Measurements from ENCODE around the gene HNF4A.
"Not testable (repeated sequence)": the region's sequence is repeated elsewhere in the genome, so short reads cannot be mapped to it uniquely, and the experiment has no call there.

HNF4A gene

DNA sequence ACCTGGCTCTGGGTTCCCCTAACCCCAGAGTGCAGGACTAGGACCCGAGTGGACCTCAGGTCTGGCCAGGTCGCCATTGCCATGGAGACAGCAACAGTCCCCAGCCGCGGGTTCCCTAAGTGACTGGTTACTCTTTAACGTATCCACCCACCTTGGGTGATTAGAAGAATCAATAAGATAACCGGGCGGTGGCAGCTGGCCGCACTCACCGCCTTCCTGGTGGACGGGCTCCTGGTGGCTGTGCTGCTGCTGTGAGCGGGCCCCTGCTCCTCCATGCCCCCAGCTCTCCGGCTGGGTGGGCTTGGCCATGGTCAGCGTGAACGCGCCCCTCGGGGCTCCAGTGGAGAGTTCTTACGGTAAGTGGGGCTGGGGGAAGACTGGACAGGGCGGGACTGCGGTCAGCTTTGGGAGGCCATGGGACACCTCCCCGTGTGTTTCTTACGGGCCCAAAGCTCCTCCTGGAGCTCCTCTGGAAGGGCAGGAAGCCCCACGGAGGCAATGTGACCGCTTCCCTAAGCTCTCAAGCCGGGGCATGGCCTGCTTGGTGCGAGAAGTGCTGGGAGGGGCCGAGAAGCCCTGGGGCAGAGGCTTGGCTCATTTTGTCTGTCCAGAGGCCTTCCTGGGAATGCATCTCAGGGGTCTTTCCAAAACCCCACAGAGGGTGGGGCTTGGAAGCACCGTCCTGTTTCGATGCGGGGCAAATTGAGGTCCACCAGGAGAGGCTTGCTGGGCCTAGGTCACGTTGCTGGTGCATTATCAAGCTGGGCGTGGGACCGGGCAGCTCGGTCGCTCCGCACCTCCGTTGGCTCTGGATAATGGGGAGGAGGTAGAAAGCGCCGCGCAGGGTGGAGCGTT is at the start of gene HNF4A:
TSS of gene HNF4A (plus strand) at position 202 of the 855 bp plus-strand sequence. CDS start at position 308, 106 bp downstream.
- DNase-seq (ENCODE audit: low read depth) = no peak
- no peak within 1 kb of the TSS for H3K4me3 ChIP-seq (ENCODE audit: low read depth, low read length)

DNA sequence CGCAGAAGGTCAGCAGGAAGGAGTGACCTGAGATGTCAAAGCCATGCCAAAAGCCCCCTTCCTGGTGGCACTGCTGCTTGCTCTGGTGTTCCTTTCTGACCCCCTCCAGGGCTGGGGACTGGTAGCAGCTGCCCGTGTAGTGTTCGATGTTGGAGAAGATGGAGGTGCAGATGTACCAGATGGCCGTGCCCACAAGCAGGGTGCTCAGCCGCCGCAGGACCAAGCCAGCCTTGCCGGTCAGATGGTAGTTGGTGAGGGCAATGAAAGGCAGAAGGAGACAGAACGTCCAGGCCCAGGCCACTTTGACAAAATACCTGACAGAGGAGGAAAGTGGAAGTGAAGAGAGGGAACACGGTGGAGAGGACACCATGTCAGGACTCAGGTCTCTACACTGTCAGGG is 48.6 kb upstream of the HNF4A start:
- no peak for DNase-seq (ENCODE audit: low read depth)
- no peak overlapping the region for H3K4me3 ChIP-seq (ENCODE audit: low read depth, low read length)

DNA sequence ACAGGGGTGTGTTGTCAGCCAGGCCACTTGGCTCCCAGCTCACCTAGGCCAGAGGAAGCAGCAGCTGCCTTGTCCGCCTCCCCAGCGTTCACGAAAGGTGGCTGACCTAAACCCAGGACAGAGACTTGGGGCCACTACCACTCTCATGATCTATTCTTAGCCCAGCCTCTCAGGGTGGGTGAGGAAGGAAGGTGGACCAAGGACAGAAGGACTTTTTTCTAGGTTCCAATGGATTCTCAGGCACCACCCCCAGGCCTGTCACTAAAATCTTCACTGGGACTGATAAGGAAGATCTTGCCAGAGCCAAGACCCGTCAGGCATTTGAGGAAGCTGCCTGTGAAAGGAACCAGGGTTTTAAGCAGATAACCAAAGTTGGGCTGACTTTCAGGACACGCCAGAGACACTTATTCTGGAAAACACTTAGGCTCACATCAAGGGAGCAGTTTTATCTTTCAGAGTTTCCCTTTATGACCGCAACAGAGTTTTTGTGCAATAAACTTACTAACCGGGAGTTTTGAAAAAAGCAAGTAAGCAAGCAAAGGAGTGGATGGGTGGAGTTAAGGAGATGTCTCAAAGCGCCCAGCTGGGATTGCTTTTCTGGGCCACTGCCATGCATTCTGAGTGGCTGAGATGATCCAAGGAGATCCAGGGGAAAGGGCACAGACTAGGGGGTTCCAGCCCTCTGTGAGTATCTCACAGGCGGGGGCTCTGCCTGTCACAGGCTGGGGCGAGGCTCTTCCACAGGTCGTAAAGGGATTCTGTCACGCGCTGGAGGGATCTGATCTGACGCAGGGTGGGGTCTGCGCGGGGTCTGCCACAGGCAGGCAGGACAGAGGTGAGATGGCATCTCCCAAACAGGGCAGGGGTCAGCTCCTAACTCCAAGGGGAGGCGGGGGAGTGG is 45.5 kb upstream of the HNF4A start:
- peak; percentile 36 for DNase-seq (ENCODE audit: low read depth)

DNA sequence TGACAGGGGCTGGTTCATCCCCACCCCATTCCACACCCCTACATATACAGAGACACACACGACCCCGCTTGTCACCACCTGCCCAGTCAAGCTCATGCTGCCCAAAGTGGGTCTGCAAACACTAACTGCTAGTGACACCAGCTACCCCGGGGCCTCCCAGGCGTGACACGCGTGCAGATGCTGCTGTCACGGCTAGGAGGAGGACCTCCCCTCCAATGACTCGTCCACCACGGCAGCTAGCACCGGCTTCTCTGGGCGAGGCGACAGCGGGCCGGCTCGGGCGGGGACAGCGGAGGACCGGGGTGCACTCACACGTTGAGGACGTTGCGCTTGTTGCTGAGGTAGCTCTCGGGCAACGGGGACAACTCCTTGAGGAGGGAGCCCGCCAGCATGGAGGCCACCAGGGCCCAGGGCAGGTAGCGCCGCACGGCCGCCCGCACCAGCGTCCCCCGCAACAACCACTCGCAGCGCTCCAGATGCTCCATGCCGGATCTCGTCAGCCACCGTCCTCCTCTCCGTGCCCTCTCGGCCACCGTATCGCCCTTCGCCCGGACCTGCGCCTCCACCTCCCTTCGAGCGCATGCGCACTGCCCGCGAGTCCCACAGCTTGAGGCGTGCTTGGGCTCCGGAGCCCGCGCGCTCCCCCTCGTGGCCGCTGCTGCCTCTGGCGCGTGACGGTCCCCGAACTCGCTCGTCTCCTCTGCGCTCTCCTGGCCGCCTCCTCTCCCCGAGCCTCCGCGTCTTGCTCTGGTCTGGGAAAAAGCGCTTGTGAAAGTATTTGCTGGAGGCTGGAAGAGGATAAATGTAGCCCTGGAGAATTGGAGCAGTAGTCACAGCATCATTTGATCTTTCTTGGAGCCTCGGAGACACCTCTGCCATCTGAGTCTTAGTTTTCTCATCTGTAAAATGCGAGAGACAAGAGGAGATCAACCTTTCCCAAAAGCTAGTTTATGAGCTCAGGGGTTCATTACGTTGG is 44.5 kb upstream of the HNF4A start, which contains the start of gene FITM2:
TSS of gene FITM2 (minus strand) at position 539 of the 976 bp plus-strand sequence. CDS start at position 485, 54 bp downstream.
- H3K4me3 ChIP-seq (ENCODE audit: low read depth, low read length) = peak within 1 kb of the TSS; percentile 82
- peak; percentile 91 for DNase-seq (ENCODE audit: low read depth)

More for the DNA sequence above, 45.5 kb upstream of the HNF4A start:
- peak overlapping the region; percentile 82 for H3K4me3 ChIP-seq (ENCODE audit: low read depth, low read length)

DNA sequence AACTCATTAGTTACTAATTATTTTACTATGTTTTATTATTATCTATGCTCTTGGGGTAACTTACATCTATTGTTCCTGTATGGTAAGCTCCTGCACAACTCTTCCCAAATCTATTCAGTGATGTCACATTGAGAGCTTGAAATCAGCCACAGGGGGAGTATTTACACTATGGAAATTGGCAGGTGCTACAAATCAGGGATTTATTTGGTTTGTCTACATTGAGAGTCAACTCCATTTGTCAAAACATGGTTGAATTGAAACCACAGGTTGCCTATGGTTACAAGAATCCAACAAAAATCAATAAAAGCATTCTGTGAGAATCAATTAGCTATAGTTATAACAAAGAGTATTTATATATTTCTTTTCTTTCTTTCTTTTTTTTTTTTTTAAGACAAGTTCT is 40.6 kb upstream of the HNF4A start:
- DNase-seq (ENCODE audit: low read depth) = no peak
- H3K4me3 ChIP-seq (ENCODE audit: low read depth, low read length) = no peak overlapping the region

DNA sequence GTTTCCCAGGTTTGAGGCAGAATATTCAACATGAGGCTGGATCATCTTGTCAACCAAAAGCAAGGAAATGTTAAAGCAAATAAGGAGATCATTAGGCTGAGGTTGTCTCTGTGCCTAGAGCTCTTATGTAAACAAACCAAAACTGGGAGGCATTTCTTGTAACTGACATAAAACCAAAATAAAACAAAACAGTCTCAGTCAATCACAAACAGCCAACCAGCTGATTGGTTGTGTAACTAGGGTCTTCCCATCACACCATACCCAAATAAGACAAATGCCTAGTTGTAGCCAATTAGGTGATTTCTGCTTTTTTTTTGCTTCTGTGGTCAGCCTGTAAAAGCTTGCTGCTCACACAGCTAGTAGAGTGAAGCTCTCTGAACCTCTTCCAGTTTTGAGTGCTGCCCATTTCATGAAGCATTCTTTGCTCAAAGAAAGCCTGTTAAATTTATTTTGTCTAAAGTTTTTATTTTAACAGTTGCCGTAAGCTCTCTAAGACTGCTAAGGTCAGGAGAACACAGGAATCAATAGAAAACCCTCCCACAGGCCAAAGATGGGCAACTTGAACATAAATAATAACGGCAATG is 35.6 kb upstream of the HNF4A start:
- H3K4me3 ChIP-seq (ENCODE audit: low read depth, low read length) = no peak overlapping the region
- no peak for DNase-seq (ENCODE audit: low read depth)

DNA sequence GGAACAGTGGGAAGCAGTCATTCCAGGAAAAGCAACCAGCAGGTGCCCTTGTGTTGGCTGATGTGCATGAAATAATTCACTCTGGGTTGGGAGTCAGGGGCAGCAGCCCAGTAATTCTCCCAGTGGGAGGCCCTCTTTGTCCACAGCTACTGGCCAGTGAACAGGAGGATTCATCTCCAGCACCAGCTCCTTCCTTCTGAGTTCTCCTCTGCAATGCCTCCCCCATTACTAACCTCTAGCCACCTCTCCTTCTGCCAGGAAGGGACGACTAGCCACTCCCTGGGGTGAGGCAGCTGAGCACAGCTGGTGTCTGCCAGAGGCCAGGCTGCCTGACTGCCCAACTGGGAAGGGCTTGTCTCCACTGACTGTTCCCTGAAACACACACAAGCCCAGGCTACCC is 31.2 kb upstream of the HNF4A start:
- no peak overlapping the region for H3K4me3 ChIP-seq (ENCODE audit: low read depth, low read length)
- DNase-seq (ENCODE audit: low read depth) = no peak

DNA sequence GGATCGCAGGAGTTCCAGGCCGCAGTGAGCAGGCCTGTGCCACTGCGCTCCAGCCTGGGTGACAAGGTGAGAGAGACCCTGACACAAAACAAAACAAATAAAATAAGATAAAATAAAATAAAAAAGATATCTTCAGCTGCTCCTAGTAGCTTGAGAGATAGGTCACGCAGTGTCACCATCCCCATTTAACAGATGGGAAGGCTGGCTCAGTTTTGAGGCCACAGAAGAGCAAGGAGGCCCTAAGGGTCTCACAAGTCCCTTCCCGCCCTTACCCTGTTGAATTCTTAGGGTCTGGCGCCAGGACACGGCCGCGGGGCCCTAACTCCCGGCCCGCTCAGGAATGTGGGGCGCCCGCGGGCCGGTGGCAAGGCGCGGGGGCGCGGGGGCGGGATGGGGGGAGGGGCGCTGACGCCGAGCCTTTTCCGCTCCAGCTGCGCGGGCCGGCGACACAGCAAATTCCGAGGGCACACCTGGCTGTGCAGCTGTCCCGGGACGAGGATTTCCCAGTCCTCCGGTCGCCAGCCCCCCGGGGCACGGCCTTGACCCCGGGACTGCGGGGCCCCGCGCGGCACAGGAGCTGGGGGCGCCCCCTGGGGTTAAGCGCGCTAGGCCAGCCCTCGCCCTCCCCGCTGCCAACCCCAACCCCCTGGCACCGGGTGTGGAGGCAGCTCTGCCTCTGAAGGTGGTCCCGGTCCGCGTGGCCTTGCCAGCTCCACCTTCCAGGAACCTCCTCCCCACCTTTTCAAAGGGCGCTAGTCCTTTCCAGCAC is 28.9 kb upstream of the HNF4A start:
- H3K4me3 ChIP-seq (ENCODE audit: low read depth, low read length) = peak overlapping the region; percentile 28
- DNase-seq (ENCODE audit: low read depth) = no peak

DNA sequence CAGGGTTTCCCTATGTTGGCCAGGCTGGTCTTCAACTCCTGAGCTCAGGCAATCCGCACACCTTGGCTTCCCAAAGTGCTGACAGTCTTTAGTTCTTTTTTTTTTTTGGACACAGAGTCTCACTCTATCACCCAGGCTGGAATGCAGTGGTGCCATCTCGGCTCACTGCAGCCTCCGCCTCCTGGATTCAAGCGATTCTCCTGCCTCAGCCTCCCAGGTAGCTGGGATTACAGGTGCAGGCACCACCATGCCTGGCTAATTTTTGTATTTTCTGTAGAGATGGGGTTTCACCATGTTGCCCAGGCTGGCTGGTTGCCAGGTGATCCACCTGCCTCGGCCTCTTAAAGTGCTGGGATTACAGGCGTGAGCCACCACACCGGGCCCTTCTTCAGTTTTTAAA is 27.8 kb upstream of the HNF4A start:
- not testable (repeated sequence) for H3K4me3 ChIP-seq (ENCODE audit: low read depth, low read length); DNase-seq (ENCODE audit: low read depth)

DNA sequence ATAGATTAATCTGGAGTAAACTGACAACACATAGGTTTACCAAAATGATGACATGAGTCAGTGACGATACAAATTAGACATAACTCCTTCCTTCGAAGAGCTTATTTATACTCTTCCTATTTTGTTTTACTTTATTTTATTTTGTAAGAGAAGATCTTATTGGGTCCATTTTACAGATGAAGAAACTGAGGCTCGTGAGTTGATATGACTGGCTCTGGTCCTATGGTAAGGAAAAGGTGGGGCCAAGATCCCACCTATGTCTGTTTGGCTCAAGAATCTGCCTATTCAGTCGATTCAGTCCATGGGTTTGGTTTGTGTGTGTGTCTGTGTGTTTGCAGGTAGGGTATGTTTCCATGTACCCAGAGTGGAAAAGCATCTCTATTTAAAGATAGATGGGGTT is 27.1 kb upstream of the HNF4A start:
- no peak overlapping the region for H3K4me3 ChIP-seq (ENCODE audit: low read depth, low read length)
- DNase-seq (ENCODE audit: low read depth) = no peak

DNA sequence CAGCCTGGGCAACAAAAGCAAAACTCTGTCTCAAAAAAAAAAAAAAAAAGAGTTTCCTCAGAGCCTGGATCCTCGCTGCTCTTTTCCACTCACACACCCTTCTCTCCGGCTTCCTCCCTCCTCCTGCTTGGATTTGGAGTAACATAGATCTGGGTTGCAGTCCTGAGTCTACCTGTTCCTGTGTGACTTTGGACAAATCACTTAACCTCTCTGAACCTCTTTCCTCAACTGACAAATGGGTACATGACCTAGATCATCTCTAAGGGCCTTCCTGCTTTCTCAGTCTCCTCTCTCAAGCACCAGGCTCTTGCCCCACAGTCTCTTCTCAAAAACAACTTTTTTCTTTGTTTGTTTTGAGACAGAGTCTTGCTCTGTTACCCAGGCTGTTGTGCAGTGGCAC is 24.3 kb upstream of the HNF4A start:
- no peak overlapping the region for H3K4me3 ChIP-seq (ENCODE audit: low read depth, low read length)
- DNase-seq (ENCODE audit: low read depth) = no peak

DNA sequence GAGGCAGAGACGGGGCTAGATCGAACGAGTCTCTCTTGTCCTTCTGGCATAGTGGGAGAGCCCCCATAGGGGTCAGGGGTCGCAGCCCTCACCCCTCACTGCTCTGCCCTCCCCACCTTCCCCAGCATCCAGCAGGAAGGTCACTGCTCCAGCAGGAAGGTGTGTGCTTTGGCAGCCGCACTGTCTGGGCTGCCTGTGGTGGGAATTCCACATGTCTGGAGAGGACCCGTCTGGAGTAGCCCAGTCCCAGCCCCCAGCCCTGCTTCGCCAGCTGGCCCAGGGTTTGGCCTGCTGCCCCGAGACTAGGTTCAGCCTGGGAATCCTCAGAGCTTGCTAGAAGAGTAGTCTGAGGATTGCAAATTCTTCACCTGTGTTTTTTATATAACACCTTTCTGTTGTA is 21.2 kb upstream of the HNF4A start:
- DNase-seq (ENCODE audit: low read depth) = no peak
- no peak overlapping the region for H3K4me3 ChIP-seq (ENCODE audit: low read depth, low read length)

DNA sequence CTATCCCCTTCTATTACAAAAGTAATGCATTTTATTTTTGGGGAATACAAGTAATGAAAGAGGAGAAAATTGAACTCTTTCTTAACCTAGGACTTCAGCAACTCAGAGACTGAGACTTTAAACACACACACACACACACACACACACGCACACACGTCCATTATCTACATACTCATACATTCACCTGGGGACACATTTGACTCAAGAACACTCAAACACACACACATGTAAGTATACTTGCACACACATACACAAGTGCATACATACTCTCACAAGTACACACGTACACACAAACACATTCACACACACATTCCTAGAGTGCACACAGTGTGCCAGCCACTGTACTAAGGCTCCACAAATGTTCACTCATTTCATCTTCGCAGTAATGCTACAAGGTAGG is 20.8 kb upstream of the HNF4A start:
- H3K4me3 ChIP-seq (ENCODE audit: low read depth, low read length) = no peak overlapping the region
- DNase-seq (ENCODE audit: low read depth) = no peak

DNA sequence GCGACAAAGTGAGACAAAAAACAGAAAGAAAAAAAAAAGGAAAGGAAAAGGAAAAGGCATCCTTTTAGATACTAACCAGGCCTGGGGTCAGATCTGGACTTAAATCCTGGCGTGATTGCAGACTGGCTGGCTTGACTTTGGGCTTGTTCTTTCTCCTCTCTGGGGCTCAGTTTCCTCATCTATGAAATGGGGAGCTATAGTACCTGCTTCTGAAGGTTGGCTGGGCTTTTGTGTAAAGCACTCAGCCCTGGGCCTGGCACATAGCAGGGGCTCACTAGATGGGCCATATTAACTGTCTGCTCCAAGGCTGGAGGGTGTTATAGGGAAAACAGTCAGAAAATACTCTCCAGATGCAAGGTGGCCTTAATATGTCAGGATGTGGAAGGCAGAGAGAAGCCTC is 19.8 kb upstream of the HNF4A start:
- no peak overlapping the region for H3K4me3 ChIP-seq (ENCODE audit: low read depth, low read length)
- no peak for DNase-seq (ENCODE audit: low read depth)

DNA sequence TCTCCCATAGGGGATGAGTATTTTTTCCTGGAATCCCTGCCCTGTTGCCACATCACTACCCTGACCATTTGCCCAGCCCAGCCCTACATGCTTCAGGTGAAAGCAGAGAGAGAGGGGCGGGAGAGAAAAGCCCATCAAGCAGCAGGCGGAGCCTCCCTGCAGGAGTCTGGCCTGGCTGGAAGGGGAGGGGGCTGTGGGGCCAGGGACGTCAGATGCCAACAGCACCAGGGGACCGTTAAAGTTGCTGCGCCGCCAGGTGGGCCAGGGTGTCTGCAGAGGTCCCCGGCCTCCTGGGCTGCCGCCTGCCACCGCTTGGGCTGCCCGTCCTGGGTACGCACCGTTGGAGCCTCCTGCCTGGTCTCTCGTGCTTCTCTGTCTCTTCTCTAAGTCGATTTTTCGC is 19.4 kb upstream of the HNF4A start:
- no peak for DNase-seq (ENCODE audit: low read depth)
- no peak overlapping the region for H3K4me3 ChIP-seq (ENCODE audit: low read depth, low read length)

DNA sequence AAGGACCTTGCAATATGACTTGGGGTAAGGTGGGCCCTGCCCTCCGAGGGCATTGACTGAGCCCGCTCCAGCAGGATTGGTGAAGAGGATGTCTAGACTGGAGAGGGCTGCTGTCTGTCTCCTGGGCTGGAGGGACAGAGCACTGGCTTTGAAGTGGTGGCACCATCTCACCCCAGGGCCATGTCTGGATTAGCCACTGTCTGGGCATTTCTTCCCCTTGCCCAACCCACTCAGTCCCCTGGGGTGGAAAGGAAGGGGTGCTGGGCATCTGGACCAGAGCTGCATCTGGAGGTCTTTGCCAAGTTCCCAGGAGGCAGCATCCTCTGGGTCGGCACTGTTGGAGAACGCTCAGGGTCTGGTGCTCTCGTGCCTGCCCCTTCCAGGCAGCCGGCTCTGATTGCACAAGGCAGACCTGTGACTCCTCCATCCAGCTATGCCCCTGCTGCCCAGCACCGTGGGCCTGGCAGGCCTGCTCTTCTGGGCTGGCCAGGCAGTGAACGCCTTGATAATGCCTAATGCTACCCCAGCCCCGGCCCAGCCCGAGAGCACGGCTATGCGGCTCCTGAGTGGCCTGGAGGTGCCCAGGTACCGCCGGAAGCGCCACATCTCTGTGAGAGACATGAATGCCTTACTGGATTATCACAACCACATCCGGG is 18.6 kb upstream of the HNF4A start, which contains the start of gene R3HDML:
TSS of gene R3HDML (plus strand) at position 319 of the 656 bp plus-strand sequence. CDS start at position 434, 115 bp downstream.
- no peak for DNase-seq (ENCODE audit: low read depth)
- H3K4me3 ChIP-seq (ENCODE audit: low read depth, low read length) = no peak within 1 kb of the TSS

DNA sequence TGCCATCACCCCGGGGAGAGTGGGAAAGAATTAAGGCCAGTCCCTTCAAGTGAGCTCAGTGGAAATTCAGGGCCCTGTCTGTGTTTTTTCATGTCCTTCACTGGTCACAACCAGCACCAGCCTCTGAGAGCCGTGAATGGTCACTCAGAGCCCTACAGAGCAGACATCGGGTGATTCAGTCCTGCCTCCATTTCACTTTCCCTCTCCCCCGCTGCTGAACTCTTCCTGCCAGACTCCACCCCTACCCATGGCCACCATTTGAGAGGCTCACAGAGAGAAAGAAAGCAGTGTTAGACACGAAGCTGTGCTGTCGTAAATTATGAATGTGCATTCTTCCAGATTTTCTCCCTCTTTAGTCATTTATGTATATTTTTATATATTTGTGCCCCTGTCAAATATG is 13.3 kb upstream of the HNF4A start:
- H3K4me3 ChIP-seq (ENCODE audit: low read depth, low read length) = no peak overlapping the region
- DNase-seq (ENCODE audit: low read depth) = no peak

Data from skeletal muscle cell (primary cell).